ENCODE measurements around the gene MTMR2. TPM values are rescaled to one million over a fixed set of nuclear protein-coding genes. Genes with fewer than 3 reads are reported as not detected.
A peak's percentile ranks its signal among the peaks of the same experiment; 100 is the strongest.

MTMR2 gene
- total and polyA plus RNA-seq, 3 donors from 2014 or later: 49.9 to 70.7 (median 55.5) TPM

DNA sequence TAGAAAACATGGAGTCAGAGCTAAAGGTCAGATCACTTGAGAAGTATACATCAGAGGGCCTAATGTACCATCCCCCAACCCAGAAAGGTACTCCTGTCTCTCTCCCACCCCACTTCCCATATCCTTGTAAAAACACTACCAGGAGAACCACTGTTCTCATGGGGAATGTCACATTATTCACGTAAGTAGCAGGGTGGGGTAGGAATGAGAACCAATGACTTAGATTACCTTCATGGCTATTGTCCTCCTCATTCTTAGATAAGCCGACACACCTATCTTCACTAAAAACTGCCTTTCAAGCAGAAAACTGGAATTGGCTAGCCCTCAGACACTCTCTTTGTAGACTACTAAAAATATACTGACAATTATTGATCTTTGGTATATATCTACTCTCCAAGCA lies 70.0 kb downstream of the MTMR2 start:
- H3K9me3 ChIP-seq: no peaks in the 10 kb centered on the region

DNA sequence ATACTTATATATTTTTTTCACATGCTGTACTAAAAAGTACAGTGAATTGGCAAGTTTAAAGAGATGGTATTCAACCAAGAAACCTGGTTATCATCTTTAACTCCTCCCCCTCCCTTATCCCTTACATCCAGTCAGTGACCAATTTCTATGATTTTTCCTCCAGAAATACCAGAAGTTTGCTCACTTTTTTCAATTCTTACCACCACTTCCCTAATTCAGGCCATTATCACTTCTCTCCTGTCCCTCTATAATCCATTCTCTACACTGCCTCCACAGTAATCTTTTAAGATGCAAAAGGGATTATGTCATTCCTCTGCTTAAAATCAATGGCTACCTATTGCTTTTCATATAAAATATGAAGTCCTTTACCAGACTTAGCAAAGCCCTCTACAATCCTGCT lies 70.8 kb downstream of the MTMR2 start:
- Histone ChIP-seq H3K27me3 (no peaks in the 10 kb centered on the region), H3K4me3 (no peak overlapping the region), H3K9me3 (no peaks in the 10 kb centered on the region), H3K36me3 (ENCODE audit: low read depth, missing control alignments) (no peaks in the 10 kb centered on the region), H3K4me1 (peaks cover 7% of the 10 kb centered on the region), H3K27ac (no peak overlapping the region)
- intact Hi-C loops (cut with DNase I; ENCODE audit: low total_unique reads): no loop called here
- DNase-seq: no peak
- TF ChIP-seq, protein P1, sequence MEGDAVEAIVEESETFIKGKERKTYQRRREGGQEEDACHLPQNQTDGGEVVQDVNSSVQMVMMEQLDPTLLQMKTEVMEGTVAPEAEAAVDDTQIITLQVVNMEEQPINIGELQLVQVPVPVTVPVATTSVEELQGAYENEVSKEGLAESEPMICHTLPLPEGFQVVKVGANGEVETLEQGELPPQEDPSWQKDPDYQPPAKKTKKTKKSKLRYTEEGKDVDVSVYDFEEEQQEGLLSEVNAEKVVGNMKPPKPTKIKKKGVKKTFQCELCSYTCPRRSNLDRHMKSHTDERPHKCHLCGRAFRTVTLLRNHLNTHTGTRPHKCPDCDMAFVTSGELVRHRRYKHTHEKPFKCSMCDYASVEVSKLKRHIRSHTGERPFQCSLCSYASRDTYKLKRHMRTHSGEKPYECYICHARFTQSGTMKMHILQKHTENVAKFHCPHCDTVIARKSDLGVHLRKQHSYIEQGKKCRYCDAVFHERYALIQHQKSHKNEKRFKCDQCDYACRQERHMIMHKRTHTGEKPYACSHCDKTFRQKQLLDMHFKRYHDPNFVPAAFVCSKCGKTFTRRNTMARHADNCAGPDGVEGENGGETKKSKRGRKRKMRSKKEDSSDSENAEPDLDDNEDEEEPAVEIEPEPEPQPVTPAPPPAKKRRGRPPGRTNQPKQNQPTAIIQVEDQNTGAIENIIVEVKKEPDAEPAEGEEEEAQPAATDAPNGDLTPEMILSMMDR (IDR thresholded peaks at IDR 0.05): no peak
- TF ChIP-seq POLR2A (IDR thresholded peaks at IDR 0.05): no peak

More for the DNA sequence above, 70.0 kb downstream of the MTMR2 start:
- H3K27me3 ChIP-seq: no peaks in the 10 kb centered on the region
- no peak for DNase-seq
- H3K4me3 ChIP-seq: no peak overlapping the region
- H3K4me1 ChIP-seq: peaks cover 7% of the 10 kb centered on the region
- WGBS, 2 donors: 64 to 76% methylated on average over 2 of the region's 2 CpGs
- H3K27ac ChIP-seq: peak overlapping the region in 1 of 2 donors; percentile 16
- intact Hi-C loops (cut with DNase I; ENCODE audit: low total_unique reads): no loop called here
- H3K36me3 ChIP-seq (ENCODE audit: low read depth, missing control alignments): no peaks in the 10 kb centered on the region
- TF ChIP-seq POLR2A (IDR thresholded peaks at IDR 0.05): no peak
- TF ChIP-seq, protein P1 (IDR thresholded peaks at IDR 0.05): no peak

DNA sequence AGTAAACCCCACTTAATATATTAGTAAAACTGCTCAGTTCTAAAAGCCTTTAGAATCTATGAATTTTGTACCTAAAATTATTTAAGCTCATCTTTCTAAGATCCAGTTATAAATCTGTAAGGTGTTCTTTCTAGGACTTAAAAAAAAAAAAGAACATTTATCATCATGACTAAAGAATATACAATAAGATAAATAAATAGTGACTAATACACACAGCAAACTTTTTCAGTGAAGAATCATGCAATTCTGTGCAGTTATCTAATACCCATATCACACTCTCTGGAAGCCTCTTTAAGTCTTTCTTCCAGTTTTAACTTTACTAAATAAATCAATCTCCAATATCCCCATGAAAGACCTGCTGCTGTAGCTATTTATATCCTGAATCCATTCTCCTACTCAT lies 73.8 kb downstream of the MTMR2 start:
- intact Hi-C loops (cut with DNase I; ENCODE audit: low total_unique reads): no loop called here

DNA sequence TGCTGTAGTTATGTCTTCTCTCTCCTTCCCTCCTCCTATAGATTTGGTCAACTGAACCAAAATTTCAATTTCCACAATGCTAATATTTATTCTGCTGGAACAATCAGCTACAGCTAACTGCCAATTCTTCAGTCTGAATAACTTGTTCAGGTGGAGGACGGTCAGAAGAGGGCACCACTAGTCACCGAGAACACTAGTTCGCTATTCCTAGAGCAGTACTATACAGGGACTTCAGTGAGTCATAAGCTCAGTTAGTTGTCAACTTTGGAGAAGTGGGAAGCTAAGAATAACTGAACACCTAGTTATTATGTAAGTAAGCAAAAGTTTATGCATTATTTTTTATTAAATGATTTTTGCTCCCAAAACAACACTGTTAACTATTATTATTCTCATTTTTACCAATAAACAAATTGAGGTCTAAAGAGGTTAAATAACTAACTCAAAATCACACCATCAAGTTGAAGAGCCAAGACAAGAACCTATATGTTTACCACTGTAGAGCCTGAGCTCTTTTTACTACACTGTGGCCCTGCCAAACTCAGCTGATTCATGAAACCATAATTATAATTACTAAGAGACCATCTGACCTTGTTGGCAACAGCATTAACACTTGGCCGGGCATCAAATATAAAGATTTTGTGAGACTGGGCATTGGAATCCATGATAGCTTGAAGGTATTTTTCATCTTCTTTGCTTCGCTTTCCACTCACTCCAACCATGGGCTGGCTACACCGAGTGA lies 74.7 kb downstream of the MTMR2 start:
- no peak overlapping the region for H3K27ac ChIP-seq
- peak; percentile 74 for DNase-seq
- H3K9me3 ChIP-seq: no peaks in the 10 kb centered on the region
- 70 to 76% methylated on average over 6 of the region's 6 CpGs for WGBS, 2 donors
- no peaks in the 10 kb centered on the region for H3K27me3 ChIP-seq
- H3K36me3 ChIP-seq (ENCODE audit: low read depth, missing control alignments): no peaks in the 10 kb centered on the region
- no peak overlapping the region for H3K4me3 ChIP-seq
- intact Hi-C loops (cut with DNase I; ENCODE audit: low total_unique reads): no loop called here
- no peak for TF ChIP-seq POLR2A (IDR thresholded peaks at IDR 0.05)
- TF ChIP-seq, protein P1 (IDR thresholded peaks at IDR 0.05): peak in 1 of 3 experiments; percentile 31
- peaks cover 7% of the 10 kb centered on the region for H3K4me1 ChIP-seq

More for the DNA sequence above, 73.8 kb downstream of the MTMR2 start:
- no peak overlapping the region for H3K27ac ChIP-seq
- peaks cover 7% of the 10 kb centered on the region for H3K4me1 ChIP-seq
- no peak overlapping the region for H3K4me3 ChIP-seq
- no peaks in the 10 kb centered on the region for H3K36me3 ChIP-seq (ENCODE audit: low read depth, missing control alignments)
- H3K27me3 ChIP-seq: no peaks in the 10 kb centered on the region
- DNase-seq: no peak
- TF ChIP-seq, protein P1 (IDR thresholded peaks at IDR 0.05): no peak
- TF ChIP-seq POLR2A (IDR thresholded peaks at IDR 0.05): no peak
- H3K9me3 ChIP-seq: no peaks in the 10 kb centered on the region

DNA sequence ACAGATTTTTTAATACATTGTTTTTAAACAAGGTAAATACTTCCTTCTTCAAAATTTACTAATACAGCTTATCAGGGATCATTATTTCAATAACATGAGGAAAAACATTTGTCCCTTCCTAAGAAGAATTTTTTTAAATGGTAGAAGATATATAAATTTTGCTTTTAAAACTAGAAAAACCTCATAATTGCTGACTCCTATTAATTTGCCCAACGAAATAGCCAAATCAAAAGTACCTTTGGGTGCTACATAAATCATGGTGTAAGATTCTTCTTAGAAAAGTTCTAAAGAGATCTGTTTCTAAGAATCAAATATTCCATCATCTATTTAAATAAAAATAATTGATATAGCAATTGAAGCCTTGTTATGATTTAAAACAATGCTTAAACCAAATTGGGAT lies 78.7 kb downstream of the MTMR2 start:
- Histone ChIP-seq H3K9me3 (no peaks in the 10 kb centered on the region), H3K27me3 (no peaks in the 10 kb centered on the region), H3K27ac (no peak overlapping the region), H3K4me1 (no peaks in the 10 kb centered on the region), H3K36me3 (ENCODE audit: low read depth, missing control alignments) (no peaks in the 10 kb centered on the region), H3K4me3 (no peak overlapping the region)
- no peak for DNase-seq
- intact Hi-C loops (cut with DNase I; ENCODE audit: low total_unique reads): no loop called here
- no peak for TF ChIP-seq POLR2A (IDR thresholded peaks at IDR 0.05)
- TF ChIP-seq, protein P1 (IDR thresholded peaks at IDR 0.05): no peak
- WGBS, 2 donors: 89 to 96% methylated on average over 1 of the region's 1 CpG
